H1 (cell line): ENCODE measurements around the gene MITF. TPM values are rescaled to one million over a fixed set of nuclear protein-coding genes. Genes with fewer than 3 reads are reported as not detected.

Experiments
- CTCF ChIA-PET: fragments of 300-600 bp; sonication (Branson Sonifier 250); formaldehyde crosslinking; loops from one replicate; lab custom pipeline; 2021; ENCODE audit not compliant: partially characterized antibody; lab: Charles Lee
- POLR2A ChIA-PET: fragments of 300-600 bp; sonication (Branson Sonifier 250); formaldehyde crosslinking; loops from one replicate; lab custom pipeline; 2021; ENCODE audit warnings: inconsistent platforms; ENCODE audit not compliant: partially characterized antibody; lab: Charles Lee
- DNase-seq, 2 experiments: peaks; one replicate each; pipeline versions ENCODE4 v3.0.0 to v3.0.0-alpha.2; 2010 to 2022; ENCODE audit warnings: low spot score in 2 of 2, low read depth in 1 of 2, mixed read lengths in 1 of 2
- FAIRE-seq: peaks from 2 replicates; lab custom pipeline; 2011; peaks lifted over from hg19 to GRCh38; lab: Jason Lieb, UNC
- H2AFZ ChIP-seq: 2 replicates; pipeline ENCODE4 v1.8.1; 2012; ENCODE audit warnings: low read length, inconsistent platforms
- H2AK5ac ChIP-seq: 2 replicates; pipeline ENCODE4 v1.6.1; 2013; ENCODE audit warnings: low read depth, low read length
- H2BK120ac ChIP-seq: replicated peaks from 2 replicates; pipeline ENCODE3; 2013; ENCODE audit warnings: low read depth, low read length, inconsistent platforms
- H2BK12ac ChIP-seq: 2 replicates; pipeline ENCODE4 v1.6.1; 2013; ENCODE audit warnings: low read depth, low read length
- H2BK15ac ChIP-seq: 2 replicates; pipeline ENCODE4 v1.6.1; 2013; ENCODE audit warnings: low read length
- H2BK20ac ChIP-seq: 2 replicates; pipeline ENCODE4 v1.6.1; 2013; ENCODE audit warnings: low read length
- H2BK5ac ChIP-seq: 2 replicates; pipeline ENCODE4 v1.6.1; 2013; ENCODE audit warnings: low read depth, low read length
- H3K14ac ChIP-seq: 2 replicates; pipeline ENCODE4 v1.6.1; 2013; ENCODE audit warnings: inconsistent platforms; ENCODE audit not compliant: insufficient read length
- H3K18ac ChIP-seq: 2 replicates; pipeline ENCODE4 v1.6.1; 2013; ENCODE audit warnings: low read length; ENCODE audit errors: extremely low read depth
- H3K23ac ChIP-seq: 2 replicates; pipeline ENCODE4 v1.6.1; 2013; ENCODE audit warnings: inconsistent platforms; ENCODE audit not compliant: insufficient read length
- H3K23me2 ChIP-seq: 2 replicates; pipeline ENCODE4 v1.6.1; 2013; ENCODE audit warnings: low read depth, low read length
- H3K27ac ChIP-seq: 2 replicates; pipeline ENCODE4 v1.6.1; 2011; ENCODE audit warnings: low read depth, low read length, inconsistent platforms
- H3K27me3 ChIP-seq, 4 experiments: replicated peaks in 1 of 4; 1 replicate in 1 of 4; 2 replicates in 3 of 4; pipeline versions ENCODE4 v1.6.1 to v1.8.1; 2011 to 2013; ENCODE audit warnings: low read length in 3 of 4, mild to moderate bottlenecking in 3 of 4, inconsistent platforms in 2 of 4, mixed read lengths in 2 of 4, moderate library complexity in 1 of 4; ENCODE audit not compliant: control insufficient read depth in 3 of 4, insufficient read depth in 3 of 4; ENCODE audit errors: extremely low read depth in 1 of 4
- H3K36me3 ChIP-seq, 4 experiments: 2 replicates each; pipeline versions ENCODE4 v1.6.1 to v1.8.1; 2011 to 2013; ENCODE audit warnings: mild to moderate bottlenecking in 4 of 4, low read length in 3 of 4, moderate library complexity in 2 of 4, control low read depth in 1 of 4, inconsistent platforms in 1 of 4; ENCODE audit not compliant: insufficient read depth in 4 of 4, control insufficient read depth in 2 of 4
- H3K4ac ChIP-seq: replicated peaks from 2 replicates; pipeline ENCODE3; 2013; ENCODE audit warnings: low read length, low read depth, mixed read lengths, inconsistent platforms; ENCODE audit not compliant: insufficient read length
- H3K4me1 ChIP-seq, 4 experiments: replicated peaks in 1 of 4; 1 replicate in 1 of 4; 2 replicates in 3 of 4; pipeline versions ENCODE4 v1.6.1 to v1.8.1; 2011 to 2013; ENCODE audit warnings: low read length in 3 of 4, inconsistent platforms in 2 of 4, mixed read lengths in 1 of 4; ENCODE audit not compliant: insufficient read depth in 4 of 4, control insufficient read depth in 3 of 4
- H3K4me2 ChIP-seq, 2 experiments: 2 replicates each; pipeline versions ENCODE4 v1.6.1 to v1.8.1; 2011 to 2013; ENCODE audit warnings: low read depth in 2 of 2, low read length in 2 of 2, control low read depth in 1 of 2, inconsistent platforms in 1 of 2, mild to moderate bottlenecking in 1 of 2; ENCODE audit not compliant: insufficient read depth in 1 of 2
- H3K4me3 ChIP-seq, 4 experiments: fragments of 200-600, 300-600 bp in 1 of 4; sonication (generic), shearing (Covaris generic), sonication (Bioruptor Twin) in 1 of 4; 2 replicates each; pipeline versions ENCODE4 v1.5.1 to v1.8.1; 2011 to 2016; ENCODE audit warnings: low read length in 4 of 4, low read depth in 3 of 4, control low read depth in 2 of 4, inconsistent platforms in 2 of 4, mild to moderate bottlenecking in 2 of 4, mixed read lengths in 1 of 4, moderate library complexity in 1 of 4; ENCODE audit not compliant: insufficient read depth in 2 of 4; ENCODE audit errors: extremely low read depth in 1 of 4
- H3K56ac ChIP-seq: replicated peaks from 2 replicates; pipeline ENCODE3; 2013; ENCODE audit warnings: low read depth, mild to moderate bottlenecking, mixed read lengths, low read length, inconsistent platforms; ENCODE audit not compliant: insufficient read length
- H3K79me1 ChIP-seq: 2 replicates; pipeline ENCODE4 v1.6.1; 2013; ENCODE audit warnings: low read depth, low read length, control low read depth
- H3K79me2 ChIP-seq, 2 experiments: 2 replicates each; pipeline versions ENCODE4 v1.6.1 to v1.8.1; 2012 to 2013; ENCODE audit warnings: low read length in 2 of 2, mild to moderate bottlenecking in 2 of 2, inconsistent platforms in 1 of 2; ENCODE audit not compliant: insufficient read depth in 2 of 2, control insufficient read depth in 1 of 2
- H3K9ac ChIP-seq, 4 experiments: replicated peaks in 1 of 4; 1 replicate in 1 of 4; 2 replicates in 3 of 4; pipeline versions ENCODE4 v1.6.1 to v1.8.1; 2011 to 2013; ENCODE audit warnings: low read depth in 3 of 4, low read length in 3 of 4, control low read depth in 2 of 4, mild to moderate bottlenecking in 2 of 4, moderate library complexity in 2 of 4, inconsistent platforms in 1 of 4; ENCODE audit errors: extremely low read depth in 1 of 4
- H3K9me3 ChIP-seq, 2 experiments: 2 replicates each; pipeline versions ENCODE4 v1.6.1 to v1.8.1; 2012 to 2013; ENCODE audit warnings: mild to moderate bottlenecking in 2 of 2, moderate library complexity in 2 of 2, control low read depth in 1 of 2, inconsistent platforms in 1 of 2, low read depth in 1 of 2, low read length in 1 of 2, mixed read lengths in 1 of 2; ENCODE audit not compliant: insufficient read depth in 2 of 2
- H4K20me1 ChIP-seq, 2 experiments: replicated peaks in 1 of 2; 2 replicates each; pipeline versions ENCODE3 to v1.8.1; 2011 to 2013; ENCODE audit warnings: inconsistent platforms in 2 of 2, low read length in 2 of 2, mild to moderate bottlenecking in 1 of 2; ENCODE audit not compliant: insufficient read depth in 2 of 2, control insufficient read depth in 1 of 2
- H4K5ac ChIP-seq: 2 replicates; pipeline ENCODE4 v1.6.1; 2013; ENCODE audit warnings: low read length, low read depth, mixed read lengths, inconsistent platforms; ENCODE audit not compliant: insufficient read length
- H4K8ac ChIP-seq: 2 replicates; pipeline ENCODE4 v1.8.0; 2013; ENCODE audit warnings: mild to moderate bottlenecking, moderate library complexity, low read length, inconsistent platforms; ENCODE audit not compliant: insufficient read depth; ENCODE audit errors: extremely low read depth
- H4K91ac ChIP-seq: replicated peaks from 2 replicates; pipeline ENCODE3; 2013; ENCODE audit warnings: low read length, mixed read lengths, inconsistent platforms; ENCODE audit not compliant: insufficient read length
- CEBPB ChIP-seq: IDR thresholded peaks from 2 replicates; pipeline ENCODE4 v1.6.1; 2012; ENCODE audit warnings: low read depth, low read length
- CHD1 ChIP-seq: IDR thresholded peaks from 2 replicates; pipeline ENCODE4 v1.6.1; 2012; ENCODE audit warnings: low read depth, low read length, improper control_type of control experiment
- CTCF ChIP-seq, 3 experiments: IDR thresholded peaks; 1 replicate in 2 of 3; 2 replicates in 1 of 3; pipeline versions ENCODE4 v1.5.1 to v1.6.1; 2011; ENCODE audit warnings: low read length in 3 of 3, mild to moderate bottlenecking in 3 of 3, inconsistent platforms in 2 of 3, low read depth in 1 of 3, moderate library complexity in 1 of 3; ENCODE audit not compliant: insufficient read depth in 1 of 3; ENCODE audit errors: control extremely low read depth in 1 of 3
- HDAC2 ChIP-seq, 2 experiments: fragments of 300-600 bp in 1 of 2; sonication (generic) in 1 of 2; IDR thresholded peaks; 2 replicates each; pipeline ENCODE4 v1.6.1; 2011 to 2012; ENCODE audit warnings: low read depth in 2 of 2, low read length in 2 of 2, mild to moderate bottlenecking in 2 of 2, moderate library complexity in 2 of 2, borderline replicate concordance in 1 of 2, inconsistent platforms in 1 of 2
- KDM1A ChIP-seq: fragments of 200-600, 300-600 bp; sonication (generic); IDR thresholded peaks from 2 replicates; pipeline ENCODE4 v1.7.1; 2016; ENCODE audit warnings: mild to moderate bottlenecking, low read length, borderline replicate concordance
- MAX ChIP-seq: IDR thresholded peaks from 2 replicates; pipeline ENCODE4 v1.6.1; 2012; ENCODE audit warnings: inconsistent platforms
- NANOG ChIP-seq: IDR thresholded peaks from 2 replicates; pipeline ENCODE4 v1.6.1; 2011; ENCODE audit warnings: low read length, low read depth, mild to moderate bottlenecking, inconsistent platforms; ENCODE audit not compliant: insufficient read depth, poor library complexity, severe bottlenecking
- RAD21 ChIP-seq, 2 experiments: IDR thresholded peaks in 1 of 2; conservative IDR thresholded peaks in 1 of 2; 2 replicates each; pipeline ENCODE4 v1.6.1; 2011; ENCODE audit warnings: low read depth in 2 of 2, low read length in 2 of 2, improper control_type of control experiment in 1 of 2, inconsistent platforms in 1 of 2, mild to moderate bottlenecking in 1 of 2, moderate library complexity in 1 of 2
- RXRA ChIP-seq: IDR thresholded peaks from 2 replicates; pipeline ENCODE4 v1.6.1; 2011; ENCODE audit warnings: low read depth, mild to moderate bottlenecking, low read length, moderate library complexity; ENCODE audit not compliant: insufficient read depth
- TEAD4 ChIP-seq: IDR thresholded peaks from 2 replicates; pipeline ENCODE4 v1.6.1; 2012; ENCODE audit warnings: low read depth, low read length, inconsistent platforms, mixed read lengths
- whole genome bisulfite sequencing, 2 experiments: shearing (Covaris generic) in 1 of 2; methylation state at CpG; one replicate each; pipeline versions ENCODE4 v1.1.6 to v1.1.7; 2013 to 2015; ENCODE audit warnings: low lambda C conversion rate in 2 of 2, mixed read lengths in 2 of 2, inconsistent platforms in 1 of 2, low coverage in 1 of 2, missing lambda C conversion rate in 1 of 2; ENCODE audit not compliant: insufficient replicate concordance in 2 of 2, insufficient coverage in 1 of 2, insufficient read length in 1 of 2; ENCODE audit errors: extremely low coverage in 1 of 2, missing lambda C conversion rate in 1 of 2; 5-methylcytosine and 5-hydroxymethylcytosine counted together
- polyA plus RNA-seq, 7 experiments: library from polyadenylated mRNA; depleted of rRNA in 3 of 7; stranded (reverse) in 5 of 7; unstranded in 2 of 7; fragments of >200 nt in 5 of 7; fragments of 200-250 nt in 2 of 7; gene quantifications; 1 replicate in 5 of 7; 2 replicates in 1 of 7; 4 replicates in 1 of 7; pipeline versions ENCODE4 v1.2.1 to v1.2.3, GENCODE V29; 2011 to 2013; ENCODE audit warnings: missing spikeins in 2 of 7, mixed read lengths in 2 of 7
- total RNA-seq: library from RNA; stranded (reverse); fragmentation: NEBNext Ultra II Directional; extraction: Animal tissue kit (Norgen Biotek cat#: 25700); gene quantifications from 2 replicates; pipeline ENCODE4 v1.2.1, GENCODE V29; 2021

Gene MITF
- total and polyA plus RNA-seq, 2 of the 8 experiments (the other 6 are each of a cell fraction or from before 2014, with no cell fraction given): 0.53 to 1.4 TPM

DNA sequence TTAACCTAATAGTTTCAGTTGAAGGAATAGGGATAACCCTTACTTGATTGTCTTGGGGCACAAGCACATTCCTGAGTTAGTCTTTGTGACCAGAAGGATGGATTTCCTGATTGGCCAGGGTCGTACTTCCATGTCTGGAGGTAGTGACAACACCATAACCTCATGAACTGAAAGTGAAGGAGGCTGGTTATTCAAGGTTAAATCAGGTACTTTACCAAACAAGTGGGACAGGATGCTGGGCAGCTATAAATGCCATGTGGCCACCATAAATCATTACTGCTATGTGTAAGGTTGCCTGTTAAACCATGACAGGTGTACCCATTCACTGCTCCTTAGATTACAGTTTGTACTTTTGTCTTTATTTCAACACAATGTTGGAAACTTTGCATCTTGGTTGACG, 132.0 kb downstream of the MITF start:
- DNase-seq (no peak), FAIRE-seq (no peak)
- no peaks in the 10 kb centered on the region for H3K9me3 ChIP-seq
- no peak overlapping the region for H3K27ac ChIP-seq
- H2AFZ ChIP-seq: no peak overlapping the region
- H3K79me1 ChIP-seq: no peaks in the 10 kb centered on the region
- H2BK120ac ChIP-seq: no peak overlapping the region
- H3K27me3 ChIP-seq: no peaks in the 10 kb centered on the region
- no peak overlapping the region for H2BK20ac ChIP-seq
- H3K23ac ChIP-seq: no peak overlapping the region
- no peak overlapping the region for H3K14ac ChIP-seq
- H2BK15ac ChIP-seq: no peak overlapping the region
- no peak overlapping the region for H3K56ac ChIP-seq
- H3K9ac ChIP-seq: no peak overlapping the region
- ChIA-PET POLR2A (no interaction called here), CTCF (no interaction called here)
- no peak overlapping the region for H3K4ac ChIP-seq
- no peaks in the 10 kb centered on the region for H3K4me1 ChIP-seq
- H4K91ac ChIP-seq: no peak overlapping the region
- no peaks in the 10 kb centered on the region for H3K23me2 ChIP-seq
- 90% methylated on average over 2 of the region's 2 CpGs; no CpG with 5 or more reads in 1 of the 2 experiments for WGBS, 2 experiments
- H3K79me2 ChIP-seq: no peaks in the 10 kb centered on the region
- no peak overlapping the region for H3K18ac ChIP-seq
- no peak overlapping the region for H2BK5ac ChIP-seq
- no peak overlapping the region for H3K4me2 ChIP-seq
- no peaks in the 10 kb centered on the region for H3K36me3 ChIP-seq
- no peak overlapping the region for H4K5ac ChIP-seq
- no peak overlapping the region for H2AK5ac ChIP-seq
- TF ChIP-seq CHD1 (no peak), HDAC2 (IDR thresholded peaks at IDR 0.05; ENCODE audit: borderline replicate concordance in 1 of 2, low read depth in 2 of 2, low read length in 2 of 2) (no peak), TEAD4 (no peak), RXRA (no peak), CEBPB (no peak), CTCF (IDR thresholded peaks at IDR 0.05; ENCODE audit: control extremely low read depth in 1 of 3, insufficient read depth in 1 of 3, low read depth in 1 of 3, low read length in 3 of 3) (no peak), MAX (no peak), KDM1A (no peak), NANOG (no peak), RAD21 (IDR thresholded peaks at IDR 0.05 in 1 of 2, conservative IDR thresholded peaks at IDR 0.05 in 1 of 2; ENCODE audit: low read depth in 2 of 2, low read length in 2 of 2) (no peak)
- TF ChIP-seq, all 59 proteins: peak for 0
- Histone ChIP-seq H3K4me3 (no peak overlapping the region), H2BK12ac (no peak overlapping the region), H4K8ac (no peak overlapping the region), H4K20me1 (no peaks in the 10 kb centered on the region)
